ENCODE results near the gene CLIC4. TPM values are rescaled to one million over a fixed set of nuclear protein-coding genes. Genes with fewer than 3 reads are reported as not detected.

The CLIC4 gene
- total RNA-seq, 2 donors from 2014 or later = 236 to 265 TPM

DNA sequence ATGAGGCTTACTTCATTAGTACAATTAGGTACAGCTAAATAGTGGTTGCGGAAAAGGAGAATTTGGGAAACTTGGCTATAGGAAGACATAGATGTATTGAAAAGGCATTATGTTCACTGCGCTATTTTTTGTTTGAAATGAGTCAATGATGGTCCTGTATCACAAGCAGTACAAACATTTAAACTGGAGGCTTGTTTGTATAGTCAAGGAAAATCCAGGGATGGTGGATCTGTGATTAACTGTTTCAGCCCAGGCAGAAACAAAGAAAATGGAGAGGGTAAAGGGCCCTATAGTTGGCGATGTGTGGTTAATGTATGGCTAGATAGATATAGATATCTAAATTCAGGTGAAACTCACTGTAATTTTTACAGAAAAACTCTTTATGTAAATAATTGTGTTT is 79.9 kb downstream of the CLIC4 start:
- H3K27me3 ChIP-seq = no peaks in the 10 kb centered on the region
- no peak for DNase-seq (ENCODE audit: low spot score)
- TF ChIP-seq, protein P1, sequence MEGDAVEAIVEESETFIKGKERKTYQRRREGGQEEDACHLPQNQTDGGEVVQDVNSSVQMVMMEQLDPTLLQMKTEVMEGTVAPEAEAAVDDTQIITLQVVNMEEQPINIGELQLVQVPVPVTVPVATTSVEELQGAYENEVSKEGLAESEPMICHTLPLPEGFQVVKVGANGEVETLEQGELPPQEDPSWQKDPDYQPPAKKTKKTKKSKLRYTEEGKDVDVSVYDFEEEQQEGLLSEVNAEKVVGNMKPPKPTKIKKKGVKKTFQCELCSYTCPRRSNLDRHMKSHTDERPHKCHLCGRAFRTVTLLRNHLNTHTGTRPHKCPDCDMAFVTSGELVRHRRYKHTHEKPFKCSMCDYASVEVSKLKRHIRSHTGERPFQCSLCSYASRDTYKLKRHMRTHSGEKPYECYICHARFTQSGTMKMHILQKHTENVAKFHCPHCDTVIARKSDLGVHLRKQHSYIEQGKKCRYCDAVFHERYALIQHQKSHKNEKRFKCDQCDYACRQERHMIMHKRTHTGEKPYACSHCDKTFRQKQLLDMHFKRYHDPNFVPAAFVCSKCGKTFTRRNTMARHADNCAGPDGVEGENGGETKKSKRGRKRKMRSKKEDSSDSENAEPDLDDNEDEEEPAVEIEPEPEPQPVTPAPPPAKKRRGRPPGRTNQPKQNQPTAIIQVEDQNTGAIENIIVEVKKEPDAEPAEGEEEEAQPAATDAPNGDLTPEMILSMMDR (IDR thresholded peaks at IDR 0.05) = no peak
- no peak overlapping the region for H3K27ac ChIP-seq
- no peak overlapping the region for H3K4me3 ChIP-seq
- H3K36me3 ChIP-seq = no peaks in the 10 kb centered on the region
- H3K4me1 ChIP-seq = peaks cover 0 to 61% of the 10 kb centered on the region in 2 donors
- no peaks in the 10 kb centered on the region for H3K9me3 ChIP-seq

DNA sequence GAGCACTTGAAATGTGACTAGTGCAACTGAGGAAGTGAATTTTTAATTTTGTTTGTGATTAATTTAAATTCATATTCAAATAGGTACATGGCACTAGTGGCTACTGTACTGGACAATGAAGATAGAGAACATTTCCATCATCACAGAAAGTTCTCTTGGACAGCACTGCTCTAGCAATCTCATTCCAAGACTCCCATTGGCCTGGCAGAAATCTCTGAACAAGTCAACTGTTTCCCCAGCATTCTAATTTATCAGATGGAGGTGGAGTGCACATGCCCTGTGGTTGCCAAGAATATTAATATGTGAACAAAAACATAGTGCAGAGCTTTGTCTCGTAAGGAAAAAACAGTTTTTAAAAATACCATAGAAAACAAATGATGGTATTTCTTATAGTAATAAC is 81.3 kb downstream of the CLIC4 start:
- Histone ChIP-seq H3K36me3 (no peaks in the 10 kb centered on the region), H3K9me3 (no peaks in the 10 kb centered on the region), H3K4me1 (peaks cover 0 to 74% of the 10 kb centered on the region in 2 donors), H3K4me3 (no peak overlapping the region), H3K27ac (no peak overlapping the region), H3K27me3 (no peaks in the 10 kb centered on the region)
- TF ChIP-seq, protein P1 (IDR thresholded peaks at IDR 0.05) = no peak
- no peak for DNase-seq (ENCODE audit: low spot score)

- no peak overlapping the region for H3K27ac ChIP-seq
These were observed 82.3 kb downstream of the CLIC4 start for GRCh38 chr1:24827379-24828135.

GRCh38 chr1:24828183-24828886 is 83.1 kb downstream of the CLIC4 start:
- no peaks in the 10 kb centered on the region for H3K27me3 ChIP-seq
- no peaks in the 10 kb centered on the region for H3K9me3 ChIP-seq
- peaks cover 0 to 74% of the 10 kb centered on the region in 2 donors for H3K4me1 ChIP-seq
- TF ChIP-seq, protein P1 (IDR thresholded peaks at IDR 0.05) = no peak
- no peak for DNase-seq (ENCODE audit: low spot score)
- H3K4me3 ChIP-seq = no peak overlapping the region
- H3K27ac ChIP-seq = peak overlapping the region; percentile 21 to 49
- H3K36me3 ChIP-seq = no peaks in the 10 kb centered on the region

More at GRCh38 chr1:24827379-24828135, 82.3 kb downstream of the CLIC4 start:
- TF ChIP-seq, protein P1 (IDR thresholded peaks at IDR 0.05) = no peak
- no peak for DNase-seq (ENCODE audit: low spot score)
- peaks cover 0 to 77% of the 10 kb centered on the region in 2 donors for H3K4me1 ChIP-seq
- no peaks in the 10 kb centered on the region for H3K27me3 ChIP-seq
- no peaks in the 10 kb centered on the region for H3K36me3 ChIP-seq
- no peak overlapping the region for H3K4me3 ChIP-seq
- H3K9me3 ChIP-seq = no peaks in the 10 kb centered on the region

DNA sequence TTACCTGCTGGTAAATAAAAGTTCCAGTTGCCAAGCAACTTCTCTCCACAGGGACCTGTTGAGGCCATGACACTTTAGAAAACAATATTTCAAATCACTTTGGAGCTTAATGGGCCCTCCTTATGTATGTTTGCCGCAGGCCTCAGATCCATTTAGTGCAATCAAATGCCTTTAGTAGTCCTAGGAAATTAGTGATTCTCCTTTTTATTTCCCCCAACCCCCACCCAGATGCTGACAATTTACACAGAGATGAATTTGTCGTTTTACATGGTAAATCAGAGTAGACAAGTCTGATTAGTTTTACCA is 83.6 kb downstream of the CLIC4 start:
- peak overlapping the region; percentile 21 to 49 for H3K27ac ChIP-seq

More for the DNA sequence above, 83.6 kb downstream of the CLIC4 start:
- H3K9me3 ChIP-seq = no peaks in the 10 kb centered on the region
- no peak overlapping the region for H3K4me3 ChIP-seq
- TF ChIP-seq, protein P1 (IDR thresholded peaks at IDR 0.05) = no peak
- DNase-seq (ENCODE audit: low spot score) = no peak
- peaks cover 0 to 69% of the 10 kb centered on the region in 2 donors for H3K4me1 ChIP-seq
- no peaks in the 10 kb centered on the region for H3K27me3 ChIP-seq
- H3K36me3 ChIP-seq = no peaks in the 10 kb centered on the region

Measured in right atrium auricular region (tissue), 2 donors.